HTERT RPE-1 (cell line): ENCODE measurements around the gene CNTNAP2.

Experiments
- in situ Hi-C: fragments of 300-500 bp; cut with MboI; formaldehyde crosslinking; loops from 4 replicates; pipeline ENCODE4 v1.14.3; 2020; ENCODE audit warnings: low sequenced_read_pairs

The CNTNAP2 gene

GRCh38 chr7:148340438-148341280 is 2224.1 kb downstream of the CNTNAP2 start:
- in situ Hi-C loops: no loop called here

GRCh38 chr7:148344406-148344805 is 2227.8 kb downstream of the CNTNAP2 start:
- in situ Hi-C loops: no loop called here

GRCh38 chr7:148347981-148348380 is 2231.4 kb downstream of the CNTNAP2 start:
- in situ Hi-C loops: no loop called here

GRCh38 chr7:148348466-148348865 is 2231.9 kb downstream of the CNTNAP2 start:
- in situ Hi-C loops: no loop called here

- in situ Hi-C loops: no loop called here
Observed at GRCh38 chr7:148356303-148356702, 2239.7 kb downstream of the CNTNAP2 start.

GRCh38 chr7:148362541-148362940 is 2245.9 kb downstream of the CNTNAP2 start:
- in situ Hi-C loops: no loop called here

GRCh38 chr7:148367731-148368475 is 2251.3 kb downstream of the CNTNAP2 start:
- in situ Hi-C loops: no loop called here

GRCh38 chr7:148368562-148368961 is 2252.0 kb downstream of the CNTNAP2 start:
- in situ Hi-C loops: no loop called here

- in situ Hi-C loops: no loop called here
Observed at GRCh38 chr7:148371280-148371937, 2254.8 kb downstream of the CNTNAP2 start.

- in situ Hi-C loops: no loop called here
Observed at GRCh38 chr7:148374396-148375259, 2258.0 kb downstream of the CNTNAP2 start.

GRCh38 chr7:148379677-148380076 is 2263.1 kb downstream of the CNTNAP2 start:
- in situ Hi-C loops: no loop called here

GRCh38 chr7:148380596-148381419 is 2264.2 kb downstream of the CNTNAP2 start:
- in situ Hi-C loops: no loop called here

- in situ Hi-C loops: no loop called here
Observed at GRCh38 chr7:148382596-148382995, 2266.0 kb downstream of the CNTNAP2 start.

- in situ Hi-C loops: no loop called here
Observed at GRCh38 chr7:148383651-148384050, 2267.1 kb downstream of the CNTNAP2 start.

- in situ Hi-C loops: no loop called here
Observed at GRCh38 chr7:148385009-148385682, 2268.5 kb downstream of the CNTNAP2 start.

- in situ Hi-C loops: no loop called here
Observed at GRCh38 chr7:148390381-148390780, 2273.8 kb downstream of the CNTNAP2 start.

- in situ Hi-C loops: no loop called here
Observed at GRCh38 chr7:148391591-148391990, 2275.0 kb downstream of the CNTNAP2 start.

- in situ Hi-C loops: no loop called here
Observed at GRCh38 chr7:148394582-148394981, 2278.0 kb downstream of the CNTNAP2 start.

- in situ Hi-C loops: no loop called here
Observed at GRCh38 chr7:148395352-148395811, 2278.8 kb downstream of the CNTNAP2 start.
